22Rv1 (cell line): ENCODE data around the gene ADSS2.

Experiments
- CTCF ChIP-seq: fragments of 450-650 bp; IDR thresholded peaks from 2 replicates; pipeline ENCODE4 v1.5.1; 2017; ENCODE audit warnings: mild to moderate bottlenecking
- ZFX ChIP-seq: fragments of 450-650 bp; IDR thresholded peaks from 2 replicates; pipeline ENCODE4 v1.6.1; 2017; ENCODE audit warnings: antibody characterized with exemption, borderline replicate concordance

- no peak for TF ChIP-seq CTCF
- no peak for TF ChIP-seq ZFX
Observed at GRCh38 chr1:244403431-244403830, 48.3 kb downstream of the ADSS2 start.
